Measurements from ENCODE around the gene C1S.

GRCh38 chr12:7059780-7060179, 738 bp upstream of the C1S start:
- TF ChIP-seq CTCF (IDR thresholded peaks at IDR 0.05) (no peak), POLR2A (IDR thresholded peaks at IDR 0.05) (no peak), EP300 (IDR thresholded peaks at IDR 0.05) (no peak)

Measured in tibial nerve (tissue), 4 donors.